Measurements from ENCODE around the gene CERK. TPM values are rescaled to one million over a fixed set of nuclear protein-coding genes. Genes with fewer than 3 reads are reported as not detected.

The CERK gene
- total and polyA plus RNA-seq, 2 of the 13 experiments (the other 11 are each of a cell fraction or from before 2014, with no cell fraction given) = 40.3 to 41.9 TPM

- TF ChIP-seq, protein P1, sequence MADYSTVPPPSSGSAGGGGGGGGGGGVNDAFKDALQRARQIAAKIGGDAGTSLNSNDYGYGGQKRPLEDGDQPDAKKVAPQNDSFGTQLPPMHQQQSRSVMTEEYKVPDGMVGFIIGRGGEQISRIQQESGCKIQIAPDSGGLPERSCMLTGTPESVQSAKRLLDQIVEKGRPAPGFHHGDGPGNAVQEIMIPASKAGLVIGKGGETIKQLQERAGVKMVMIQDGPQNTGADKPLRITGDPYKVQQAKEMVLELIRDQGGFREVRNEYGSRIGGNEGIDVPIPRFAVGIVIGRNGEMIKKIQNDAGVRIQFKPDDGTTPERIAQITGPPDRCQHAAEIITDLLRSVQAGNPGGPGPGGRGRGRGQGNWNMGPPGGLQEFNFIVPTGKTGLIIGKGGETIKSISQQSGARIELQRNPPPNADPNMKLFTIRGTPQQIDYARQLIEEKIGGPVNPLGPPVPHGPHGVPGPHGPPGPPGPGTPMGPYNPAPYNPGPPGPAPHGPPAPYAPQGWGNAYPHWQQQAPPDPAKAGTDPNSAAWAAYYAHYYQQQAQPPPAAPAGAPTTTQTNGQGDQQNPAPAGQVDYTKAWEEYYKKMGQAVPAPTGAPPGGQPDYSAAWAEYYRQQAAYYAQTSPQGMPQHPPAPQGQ (CRISPR knock-in tag; IDR thresholded peaks at IDR 0.05; ENCODE audit: borderline replicate concordance) = peak; percentile 96; the same call in 1 of the 2 replicates
- TF ChIP-seq ZNF773 (CRISPR knock-in tag; IDR thresholded peaks at IDR 0.05; ENCODE audit: borderline replicate concordance) (no peak), MTERF4 (CRISPR knock-in tag; IDR thresholded peaks at IDR 0.05) (no peak), HIVEP1 (CRISPR knock-in tag; IDR thresholded peaks at IDR 0.05) (0 out of 2 replicates have a peak, but pooled peaks have one; percentile 58), RNF2 (conservative IDR thresholded peaks at IDR 0.05; ENCODE audit: low read depth) (no peak), KLF11 (CRISPR knock-in tag; IDR thresholded peaks at IDR 0.05) (no peak), FOXK1 (CRISPR knock-in tag; IDR thresholded peaks at IDR 0.05; ENCODE audit: borderline replicate concordance, low read depth) (peak; percentile 76; the same call in 1 of the 2 replicates), ZNF678 (CRISPR knock-in tag; IDR thresholded peaks at IDR 0.05) (no peak), CBFB (CRISPR knock-in tag; IDR thresholded peaks at IDR 0.05) (no peak; the same call in 1 of the 2 replicates), TRIM24 (CRISPR knock-in tag; IDR thresholded peaks at IDR 0.05) (peak; percentile 78; the same call in 1 of the 2 replicates), HNF4A (CRISPR knock-in tag; IDR thresholded peaks at IDR 0.05) (peak; percentile 94), ZNF251 (CRISPR knock-in tag; IDR thresholded peaks at IDR 0.05) (no peak), SP1 (IDR thresholded peaks at IDR 0.05) (no peak), SP1 (CRISPR knock-in tag; IDR thresholded peaks at IDR 0.05) (no peak), SRF (IDR thresholded peaks at IDR 0.05; ENCODE audit: low read depth, low read length) (no peak), ZNF841 (CRISPR knock-in tag; IDR thresholded peaks at IDR 0.05; ENCODE audit: borderline replicate concordance) (no peak), ZBTB42 (CRISPR knock-in tag; IDR thresholded peaks at IDR 0.05) (no peak), MXI1 (IDR thresholded peaks at IDR 0.05; ENCODE audit: borderline replicate concordance, low read depth, low read length) (peak; percentile 86), KAT8 (CRISPR knock-in tag; IDR thresholded peaks at IDR 0.05) (0 out of 2 replicates have a peak, but pooled peaks have one; percentile 50), ZNF672 (CRISPR knock-in tag; IDR thresholded peaks at IDR 0.05) (no peak), MIER3 (CRISPR knock-in tag; IDR thresholded peaks at IDR 0.05; ENCODE audit: borderline replicate concordance) (peak; percentile 91; the same call in 1 of the 2 replicates), THAP11 (CRISPR knock-in tag; IDR thresholded peaks at IDR 0.05) (peak; percentile 54; the same call in 1 of the 2 replicates), SMAD1 (CRISPR knock-in tag; IDR thresholded peaks at IDR 0.05; ENCODE audit: borderline replicate concordance, low read depth) (no peak)
- TF ChIP-seq, protein P2, sequence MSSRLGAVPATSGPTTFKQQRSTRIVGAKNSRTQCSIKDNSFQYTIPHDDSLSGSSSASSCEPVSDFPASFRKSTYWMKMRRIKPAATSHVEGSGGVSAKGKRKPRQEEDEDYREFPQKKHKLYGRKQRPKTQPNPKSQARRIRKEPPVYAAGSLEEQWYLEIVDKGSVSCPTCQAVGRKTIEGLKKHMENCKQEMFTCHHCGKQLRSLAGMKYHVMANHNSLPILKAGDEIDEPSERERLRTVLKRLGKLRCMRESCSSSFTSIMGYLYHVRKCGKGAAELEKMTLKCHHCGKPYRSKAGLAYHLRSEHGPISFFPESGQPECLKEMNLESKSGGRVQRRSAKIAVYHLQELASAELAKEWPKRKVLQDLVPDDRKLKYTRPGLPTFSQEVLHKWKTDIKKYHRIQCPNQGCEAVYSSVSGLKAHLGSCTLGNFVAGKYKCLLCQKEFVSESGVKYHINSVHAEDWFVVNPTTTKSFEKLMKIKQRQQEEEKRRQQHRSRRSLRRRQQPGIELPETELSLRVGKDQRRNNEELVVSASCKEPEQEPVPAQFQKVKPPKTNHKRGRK (CRISPR knock-in tag; IDR thresholded peaks at IDR 0.05) = no peak
- TF ChIP-seq, protein P3, sequence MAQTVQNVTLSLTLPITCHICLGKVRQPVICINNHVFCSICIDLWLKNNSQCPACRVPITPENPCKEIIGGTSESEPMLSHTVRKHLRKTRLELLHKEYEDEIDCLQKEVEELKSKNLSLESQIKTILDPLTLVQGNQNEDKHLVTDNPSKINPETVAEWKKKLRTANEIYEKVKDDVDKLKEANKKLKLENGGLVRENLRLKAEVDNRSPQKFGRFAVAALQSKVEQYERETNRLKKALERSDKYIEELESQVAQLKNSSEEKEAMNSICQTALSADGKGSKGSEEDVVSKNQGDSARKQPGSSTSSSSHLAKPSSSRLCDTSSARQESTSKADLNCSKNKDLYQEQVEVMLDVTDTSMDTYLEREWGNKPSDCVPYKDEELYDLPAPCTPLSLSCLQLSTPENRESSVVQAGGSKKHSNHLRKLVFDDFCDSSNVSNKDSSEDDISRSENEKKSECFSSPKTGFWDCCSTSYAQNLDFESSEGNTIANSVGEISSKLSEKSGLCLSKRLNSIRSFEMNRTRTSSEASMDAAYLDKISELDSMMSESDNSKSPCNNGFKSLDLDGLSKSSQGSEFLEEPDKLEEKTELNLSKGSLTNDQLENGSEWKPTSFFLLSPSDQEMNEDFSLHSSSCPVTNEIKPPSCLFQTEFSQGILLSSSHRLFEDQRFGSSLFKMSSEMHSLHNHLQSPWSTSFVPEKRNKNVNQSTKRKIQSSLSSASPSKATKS (CRISPR knock-in tag; IDR thresholded peaks at IDR 0.05) = no peak
Measured at GRCh38 chr22:46638601-46639431, 99.2 kb downstream of the CERK start (continued).

Measured in HepG2 (cell line).